IPS DF 6.9 (cell line): ENCODE data around the gene MZB1.
"Not testable (repeated sequence)": the region's sequence is repeated elsewhere in the genome, so short reads cannot be mapped to it uniquely, and the experiment has no call there.

ENCODE experiments used
- DNase-seq: peaks from one replicate; pipeline ENCODE4 v3.0.0-alpha.2; 2013; ENCODE audit warnings: low read depth, low spot score
- H3K27ac ChIP-seq: one replicate; pipeline ENCODE4 v1.5.1; 2013; ENCODE audit warnings: low read length, control low read depth
- H3K27me3 ChIP-seq: 2 replicates; pipeline ENCODE4 v1.6.1; 2013; ENCODE audit warnings: mild to moderate bottlenecking, low read length; ENCODE audit not compliant: control insufficient read depth, insufficient read depth
- H3K36me3 ChIP-seq: 2 replicates; pipeline ENCODE4 v1.6.1; 2013; ENCODE audit warnings: low read length; ENCODE audit not compliant: control insufficient read depth, insufficient read depth
- H3K4me1 ChIP-seq: 2 replicates; pipeline ENCODE4 v1.6.1; 2013; ENCODE audit warnings: low read length; ENCODE audit not compliant: control insufficient read depth, insufficient read depth
- H3K4me3 ChIP-seq: 2 replicates; pipeline ENCODE4 v1.5.1; 2013; ENCODE audit warnings: mild to moderate bottlenecking, low read length
- H3K9me3 ChIP-seq: 2 replicates; pipeline ENCODE4 v1.6.1; 2013; ENCODE audit warnings: low read length, inconsistent platforms; ENCODE audit not compliant: control insufficient read depth, insufficient read depth
- WGBS: extraction: QIAGEN DNeasy Blood & Tissue Kit; methylation state at CpG from one replicate; pipeline ENCODE4 v1.1.7; 2013; ENCODE audit warnings: mixed read lengths, missing lambda C conversion rate; ENCODE audit not compliant: insufficient read length, insufficient coverage; 5-methylcytosine and 5-hydroxymethylcytosine counted together

MZB1 gene

GRCh38 chr5:139410121-139410992 lies 20.6 kb upstream of the MZB1 start:
- Histone ChIP-seq H3K27me3 (no peaks in the 10 kb centered on the region), H3K9me3 (no peaks in the 10 kb centered on the region), H3K36me3 (no peaks in the 10 kb centered on the region), H3K27ac (no peak overlapping the region), H3K4me1 (no peaks in the 10 kb centered on the region), H3K4me3 (no peak overlapping the region)
- no CpG with 5 or more reads among the region's 6 CpGs for WGBS
- no peak for DNase-seq

DNA sequence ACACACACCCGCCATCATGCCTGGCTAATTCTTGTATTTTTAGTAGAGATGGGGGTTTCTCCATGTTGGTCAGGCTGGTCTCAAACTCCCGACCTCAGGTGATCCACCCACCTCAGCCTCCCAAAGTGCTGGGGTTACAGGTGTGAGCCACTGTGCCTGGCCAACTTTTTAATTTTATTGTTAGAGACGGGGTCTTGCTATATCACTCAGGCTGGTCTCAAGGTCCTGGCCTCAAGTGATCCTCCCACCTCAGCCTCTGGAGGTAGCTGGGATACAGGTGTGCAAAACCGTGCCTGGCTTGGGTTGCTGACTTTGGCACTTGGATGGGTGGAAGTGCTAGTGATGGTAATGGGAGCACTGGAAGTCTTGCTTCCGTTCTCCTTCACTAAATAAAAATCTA lies 19.4 kb upstream of the MZB1 start:
- not testable (repeated sequence) for H3K4me1 ChIP-seq, H3K27ac ChIP-seq

DNA sequence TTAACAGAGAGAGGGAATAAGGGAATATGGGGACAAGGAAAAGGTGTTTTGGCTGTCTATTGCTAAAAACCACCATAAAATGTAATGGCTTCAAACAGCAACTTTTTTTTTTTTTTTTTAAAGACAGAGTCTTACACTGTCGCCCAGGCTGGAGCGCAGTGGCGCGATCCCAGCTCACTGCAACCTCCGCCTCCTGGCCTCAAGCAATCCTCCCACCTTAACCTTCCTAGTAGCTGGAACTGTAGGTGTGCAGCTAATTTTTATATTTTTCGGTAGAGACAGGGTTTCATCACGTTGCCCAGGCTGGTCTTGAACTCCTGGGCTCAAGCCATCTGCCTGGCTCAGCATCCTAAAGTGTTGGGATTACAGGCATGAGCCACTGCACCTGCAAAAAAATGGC lies 18.5 kb upstream of the MZB1 start:
- H3K9me3 ChIP-seq: no peaks in the 10 kb centered on the region
- H3K27me3 ChIP-seq: no peaks in the 10 kb centered on the region
- WGBS: no CpG with 5 or more reads among the region's 7 CpGs
- no peak for DNase-seq
- H3K36me3 ChIP-seq: no peaks in the 10 kb centered on the region
- peaks cover 3% of the 10 kb centered on the region for H3K4me1 ChIP-seq
- no peak overlapping the region for H3K4me3 ChIP-seq
- H3K27ac ChIP-seq: no peak overlapping the region

More for the DNA sequence above, 19.4 kb upstream of the MZB1 start:
- not testable (repeated sequence) for H3K4me3 ChIP-seq, DNase-seq, H3K27me3 ChIP-seq, H3K36me3 ChIP-seq, H3K9me3 ChIP-seq
- no CpG with 5 or more reads among the region's 5 CpGs for WGBS

DNA sequence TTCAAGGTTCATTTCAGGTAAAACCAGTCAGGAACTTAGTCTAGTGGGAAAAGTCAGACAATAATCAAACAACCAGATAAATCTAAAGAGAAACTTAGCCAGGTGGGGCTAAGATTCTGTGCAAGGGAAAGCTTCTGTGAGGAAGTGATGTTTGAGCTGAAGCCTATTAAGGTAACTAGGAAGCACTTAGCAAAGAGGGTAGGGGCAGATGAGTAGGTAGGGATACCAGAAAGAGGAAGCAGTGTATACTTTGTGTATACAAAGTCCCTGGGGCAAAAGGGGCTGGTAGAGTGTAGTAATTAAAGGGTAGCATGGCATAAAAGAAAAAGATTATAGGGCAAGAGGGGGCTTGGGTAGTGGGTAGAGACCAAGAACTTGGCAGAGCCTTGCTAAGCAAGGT lies 17.8 kb upstream of the MZB1 start:
- H3K27me3 ChIP-seq: no peaks in the 10 kb centered on the region
- H3K4me1 ChIP-seq: peaks cover 3% of the 10 kb centered on the region
- no peak for DNase-seq
- H3K4me3 ChIP-seq: no peak overlapping the region
- H3K36me3 ChIP-seq: no peaks in the 10 kb centered on the region
- H3K9me3 ChIP-seq: no peaks in the 10 kb centered on the region
- H3K27ac ChIP-seq: no peak overlapping the region

DNA sequence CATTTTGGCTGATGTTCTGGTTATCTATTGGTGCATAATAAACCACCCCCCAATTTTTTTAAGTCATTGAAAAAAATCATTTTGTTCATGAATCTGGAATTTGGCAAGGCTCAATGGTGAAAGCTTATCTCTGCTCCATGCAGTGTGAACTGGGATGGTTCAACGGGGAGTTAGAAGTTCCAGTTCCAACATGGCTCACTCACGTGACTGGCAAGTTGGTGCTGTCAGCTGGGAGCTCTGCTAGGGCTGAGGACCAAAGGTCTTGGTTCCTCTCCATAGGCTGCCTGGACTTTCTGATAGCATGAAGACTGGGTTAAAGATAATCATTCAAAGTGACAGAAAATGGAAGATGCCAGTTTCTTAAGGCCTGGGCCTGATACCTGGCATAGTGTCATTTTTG lies 17.2 kb upstream of the MZB1 start:
- WGBS: no CpG with 5 or more reads among the region's 2 CpGs
- no peaks in the 10 kb centered on the region for H3K9me3 ChIP-seq
- DNase-seq: no peak

DNA sequence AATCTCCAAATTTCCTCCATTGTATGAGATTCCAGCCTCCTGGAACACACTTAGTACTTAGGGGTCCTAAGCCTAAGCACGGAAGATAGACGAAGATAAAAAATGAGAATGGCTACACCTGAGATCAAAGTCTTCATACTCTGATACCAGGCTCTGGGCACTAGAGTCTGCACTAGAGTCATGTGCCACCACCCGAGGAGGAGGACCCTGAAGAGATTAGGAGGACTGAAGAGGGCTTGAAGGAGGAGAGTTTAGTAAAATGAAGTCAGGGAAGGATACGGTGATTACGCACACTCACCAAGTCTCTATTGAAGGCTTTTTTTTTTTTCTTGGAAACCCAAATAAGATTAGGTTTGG lies 14.7 kb upstream of the MZB1 start:
- no CpG with 5 or more reads among the region's 5 CpGs for WGBS
- no peak for DNase-seq
- peaks cover 3% of the 10 kb centered on the region for H3K4me1 ChIP-seq
- H3K27ac ChIP-seq: no peak overlapping the region
- peak overlapping the region; percentile 8; the same call in 1 of the 2 replicates for H3K4me3 ChIP-seq
- H3K36me3 ChIP-seq: peaks cover 8% of the 10 kb centered on the region; the same call in 1 of the 2 replicates
- H3K9me3 ChIP-seq: no peaks in the 10 kb centered on the region
- no peaks in the 10 kb centered on the region for H3K27me3 ChIP-seq

More for the DNA sequence above, 17.2 kb upstream of the MZB1 start:
- Histone ChIP-seq H3K27ac (no peak overlapping the region), H3K4me3 (no peak overlapping the region), H3K27me3 (no peaks in the 10 kb centered on the region), H3K36me3 (no peaks in the 10 kb centered on the region), H3K4me1 (peaks cover 3% of the 10 kb centered on the region)

DNA sequence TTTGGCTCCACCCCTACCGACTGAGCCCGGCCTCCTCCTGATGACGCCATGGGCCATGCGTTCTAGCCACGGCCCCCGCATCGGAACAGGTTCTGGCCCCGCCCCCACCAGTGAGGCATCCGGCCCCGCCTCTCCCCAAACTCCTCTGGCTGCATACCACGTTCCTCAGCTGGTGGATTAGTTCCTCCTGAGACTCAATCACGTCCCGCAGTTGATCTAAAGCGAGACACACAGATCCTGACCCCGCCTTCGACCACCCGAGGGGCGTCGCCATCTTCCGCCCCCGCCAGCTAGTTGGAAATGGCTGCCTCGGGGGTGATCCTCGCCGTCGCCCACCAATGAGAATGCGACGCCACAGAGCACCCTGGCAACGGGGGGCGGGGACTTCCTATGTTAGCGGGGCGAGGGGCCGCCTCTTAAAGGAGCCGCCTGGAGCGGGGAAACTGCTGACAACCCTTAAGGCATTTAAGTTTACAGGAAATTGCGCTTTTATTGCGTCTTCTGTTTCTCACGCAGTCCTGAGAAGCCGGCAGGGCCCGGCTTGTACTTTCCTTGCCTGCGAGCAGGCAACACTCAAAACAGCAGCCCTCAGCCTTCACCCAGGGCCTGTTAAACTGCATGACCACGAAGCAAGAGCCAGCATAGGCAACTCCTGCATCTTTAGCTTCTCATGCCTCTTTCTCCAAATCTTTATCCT lies 14.2 kb upstream of the MZB1 start, which contains the start of gene SPATA24:
SPATA24 (minus strand) TSS at position 303 of the 697 bp plus-strand sequence; CDS start at position 274, 29 bp downstream.
- H3K27ac ChIP-seq: no peak within 1 kb of the TSS
- H3K4me3 ChIP-seq: peak within 1 kb of the TSS; percentile 97; the same call in 1 of the 2 replicates
- no peaks in the 10 kb centered on the region for H3K27me3 ChIP-seq
- no peaks in the 10 kb centered on the region for H3K9me3 ChIP-seq
- DNase-seq: peak; percentile 91
- peaks cover 3% of the 10 kb centered on the region for H3K4me1 ChIP-seq
- WGBS: no CpG with 5 or more reads among the region's 41 CpGs
- H3K36me3 ChIP-seq: peaks cover 8% of the 10 kb centered on the region; the same call in 1 of the 2 replicates

DNA sequence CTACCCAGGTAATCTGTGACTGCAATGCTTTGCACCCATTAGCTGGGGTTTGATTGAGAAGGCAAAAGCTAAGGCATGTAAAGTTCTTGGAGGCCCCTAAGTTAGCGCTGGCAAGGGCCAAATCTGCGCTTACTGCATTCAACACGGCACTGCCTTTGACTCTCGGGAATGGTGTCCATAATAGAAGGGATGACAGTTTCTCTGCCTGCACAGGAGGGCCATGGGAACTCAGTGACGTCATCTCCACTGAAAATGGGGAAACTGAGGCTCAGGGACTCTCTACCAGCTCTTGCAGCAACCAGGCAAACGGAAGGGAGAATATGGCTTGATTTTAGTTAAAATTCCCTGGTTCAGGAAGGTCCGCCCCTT lies 13.7 kb upstream of the MZB1 start:
- Histone ChIP-seq H3K27me3 (no peaks in the 10 kb centered on the region), H3K4me3 (peak overlapping the region; percentile 97; the same call in 1 of the 2 replicates), H3K27ac (no peak overlapping the region), H3K4me1 (peaks cover 3% of the 10 kb centered on the region), H3K9me3 (no peaks in the 10 kb centered on the region), H3K36me3 (peaks cover 8% of the 10 kb centered on the region; the same call in 1 of the 2 replicates)
- no peak for DNase-seq
- no CpG with 5 or more reads among the region's 7 CpGs for WGBS

- WGBS: no CpG with 5 or more reads among the region's 7 CpGs
- DNase-seq: no peak
- peaks cover 3% of the 10 kb centered on the region for H3K4me1 ChIP-seq
- H3K9me3 ChIP-seq: no peaks in the 10 kb centered on the region
- no peaks in the 10 kb centered on the region for H3K27me3 ChIP-seq
- H3K27ac ChIP-seq: no peak overlapping the region
- H3K36me3 ChIP-seq: peaks cover 8% of the 10 kb centered on the region; the same call in 1 of the 2 replicates
- H3K4me3 ChIP-seq: no peak overlapping the region
Measured at GRCh38 chr5:139402561-139403158, 12.9 kb upstream of the MZB1 start.

DNA sequence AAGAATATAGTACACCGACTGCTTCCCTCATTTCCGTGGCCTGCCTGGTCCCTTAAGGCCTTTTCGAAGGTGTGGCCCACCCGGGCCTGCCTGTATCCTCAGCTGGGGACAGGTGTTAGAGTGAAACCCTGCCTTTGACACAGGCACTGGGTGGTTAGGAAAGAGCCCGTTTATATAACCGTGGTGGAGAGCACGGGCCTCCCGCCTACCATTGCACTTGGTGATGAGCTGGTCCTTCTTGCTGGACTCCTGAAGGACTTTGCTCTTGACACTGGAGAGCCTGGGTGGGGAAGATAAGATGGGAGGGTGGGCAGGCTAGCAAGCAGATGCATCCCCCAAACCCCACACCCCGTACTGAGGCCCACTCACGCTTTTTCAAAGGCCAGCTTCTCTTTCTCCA lies 11.8 kb upstream of the MZB1 start:
- Histone ChIP-seq H3K4me3 (no peak overlapping the region), H3K27ac (no peak overlapping the region), H3K36me3 (peaks cover 8% of the 10 kb centered on the region; the same call in 1 of the 2 replicates), H3K4me1 (peaks cover 3% of the 10 kb centered on the region), H3K9me3 (no peaks in the 10 kb centered on the region), H3K27me3 (no peaks in the 10 kb centered on the region)
- no CpG with 5 or more reads among the region's 10 CpGs for WGBS
- no peak for DNase-seq
